IPS-11a (cell line): ENCODE data around the gene PATL2.
A peak's percentile ranks its signal among the peaks of the same experiment; 100 is the strongest.
"Not testable (repeated sequence)": the region's sequence is repeated elsewhere in the genome, so short reads cannot be mapped to it uniquely, and the experiment has no call there.

Experiments used
- H3K4me3 ChIP-seq: one replicate; pipeline ENCODE4 v1.5.1; 2013; ENCODE audit warnings: low read depth, low read length, control low read depth

Gene PATL2

DNA sequence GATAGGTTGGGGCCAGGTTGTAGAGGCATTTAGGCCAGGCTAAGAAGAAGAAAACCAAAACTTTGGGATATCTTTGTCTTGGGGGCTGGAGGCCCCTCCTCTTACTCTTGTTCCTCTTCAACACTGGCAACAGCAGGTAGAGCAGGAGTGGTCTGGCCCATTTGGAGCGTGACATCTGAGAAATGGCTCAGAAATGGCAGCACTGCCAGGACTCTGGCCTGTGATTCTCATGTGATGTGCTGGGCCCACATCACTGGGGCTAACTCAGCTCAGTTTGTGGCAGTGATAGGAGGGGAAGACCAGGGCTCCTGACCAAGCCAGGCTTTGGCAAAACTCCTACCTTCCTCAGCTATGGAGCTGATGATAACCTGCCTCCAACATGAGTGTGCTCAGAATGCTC lies 18.5 kb downstream of the PATL2 start:
- no peak overlapping the region for H3K4me3 ChIP-seq

GRCh38 chr15:44690245-44690644 lies 20.9 kb downstream of the PATL2 start:
- not testable (repeated sequence) for H3K4me3 ChIP-seq

- not testable (repeated sequence) for H3K4me3 ChIP-seq
Observed at GRCh38 chr15:44689318-44689717, 21.8 kb downstream of the PATL2 start.

DNA sequence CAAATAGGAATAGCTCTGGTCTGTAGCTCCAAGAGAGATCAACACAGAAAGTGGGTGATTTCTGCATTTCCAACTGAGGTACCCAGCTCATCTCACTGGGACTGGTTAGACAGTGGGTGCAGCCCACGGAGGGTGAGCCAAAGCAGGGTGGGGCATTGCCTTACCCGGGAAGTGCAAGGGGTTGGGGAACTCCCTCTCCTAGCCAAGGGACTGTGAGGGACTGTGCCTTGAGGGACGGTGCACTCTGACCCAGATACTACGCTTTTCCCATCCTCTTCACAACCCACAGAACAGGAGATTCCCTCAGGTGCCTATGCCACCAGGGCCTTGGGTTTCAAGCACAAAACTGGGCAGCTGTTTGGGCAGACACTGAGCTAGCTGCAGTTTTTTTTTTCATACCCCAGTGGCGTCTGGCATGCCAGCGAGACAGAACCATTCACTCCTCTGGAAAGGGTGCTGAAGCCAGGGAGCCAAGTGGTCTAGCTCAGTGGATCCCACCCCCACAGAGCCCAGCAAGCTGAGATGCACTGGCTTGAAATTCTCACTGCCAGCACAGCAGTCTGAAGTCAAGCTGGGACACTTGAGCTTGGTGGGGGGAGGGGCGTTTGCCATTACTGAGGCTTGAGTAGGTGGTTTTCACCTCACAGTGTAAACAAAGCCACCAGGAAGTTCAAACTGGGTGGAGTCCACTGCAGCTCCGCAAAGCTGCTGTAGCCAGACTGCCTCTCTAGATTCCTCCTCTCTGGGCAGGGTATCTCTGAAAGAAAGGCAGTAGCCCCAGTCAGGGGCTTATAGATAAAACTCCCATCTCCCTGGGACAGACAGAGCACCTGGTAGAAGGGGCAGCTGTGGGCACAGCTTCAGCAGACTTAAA lies 28.1 kb downstream of the PATL2 start:
- not testable (repeated sequence) for H3K4me3 ChIP-seq

DNA sequence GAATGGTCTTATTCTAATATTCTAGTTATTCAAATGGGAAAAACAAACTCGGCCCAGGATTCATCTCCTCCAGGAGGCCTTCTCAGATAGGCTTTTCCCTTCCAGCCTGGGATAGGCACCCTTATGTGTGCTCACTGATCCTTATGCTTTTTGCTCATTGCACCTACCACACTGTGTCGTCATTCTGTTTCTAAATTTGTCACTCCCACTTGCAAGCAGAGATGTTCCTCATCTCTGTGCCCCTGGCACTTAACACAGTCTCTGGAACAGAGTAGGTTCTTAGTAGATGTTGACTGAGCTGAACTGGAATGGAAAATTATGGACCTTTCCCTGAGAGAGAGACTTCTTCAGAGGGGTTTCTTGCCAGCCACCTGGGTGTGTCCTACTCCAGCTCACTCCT lies 28.9 kb downstream of the PATL2 start:
- H3K4me3 ChIP-seq = no peak overlapping the region

DNA sequence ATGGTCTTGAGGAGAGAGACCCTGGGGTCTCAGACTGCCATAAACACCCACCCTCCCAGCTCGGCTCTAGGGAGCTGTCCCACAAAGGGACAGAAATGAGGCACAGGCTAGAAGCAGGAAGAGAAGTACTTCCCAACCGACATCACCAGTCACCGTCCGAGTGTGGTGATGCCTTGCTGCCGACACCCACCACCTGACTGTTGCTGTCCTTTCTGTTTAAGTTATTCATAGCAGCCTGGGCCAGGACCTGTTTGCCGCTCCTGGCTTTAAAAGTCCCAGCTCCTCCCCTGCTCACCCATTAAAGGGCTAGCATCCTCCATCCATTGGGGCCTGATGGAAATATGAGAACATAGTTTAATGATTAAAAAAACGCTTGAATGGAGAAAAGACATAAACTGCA lies 34.4 kb downstream of the PATL2 start:
- H3K4me3 ChIP-seq = no peak overlapping the region

DNA sequence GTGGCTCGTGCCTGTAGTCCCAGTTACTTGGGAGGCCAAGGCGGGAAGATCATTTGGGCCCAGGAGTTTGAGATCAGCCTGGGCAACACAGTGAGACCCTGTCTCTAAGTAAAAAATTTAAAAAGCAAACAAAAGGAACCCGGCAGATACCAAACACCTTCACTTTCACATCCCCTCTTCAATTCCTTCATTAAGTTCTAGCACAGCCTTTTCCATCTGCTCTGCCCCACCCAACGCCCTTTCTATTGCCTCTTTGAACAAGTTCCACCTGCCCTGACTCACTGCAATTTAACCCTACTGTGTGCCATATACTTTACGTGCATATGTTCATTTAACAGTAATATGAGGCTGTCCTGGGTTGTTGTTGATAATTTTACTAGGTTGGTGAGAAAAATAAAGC lies 35.2 kb downstream of the PATL2 start:
- no peak overlapping the region for H3K4me3 ChIP-seq

DNA sequence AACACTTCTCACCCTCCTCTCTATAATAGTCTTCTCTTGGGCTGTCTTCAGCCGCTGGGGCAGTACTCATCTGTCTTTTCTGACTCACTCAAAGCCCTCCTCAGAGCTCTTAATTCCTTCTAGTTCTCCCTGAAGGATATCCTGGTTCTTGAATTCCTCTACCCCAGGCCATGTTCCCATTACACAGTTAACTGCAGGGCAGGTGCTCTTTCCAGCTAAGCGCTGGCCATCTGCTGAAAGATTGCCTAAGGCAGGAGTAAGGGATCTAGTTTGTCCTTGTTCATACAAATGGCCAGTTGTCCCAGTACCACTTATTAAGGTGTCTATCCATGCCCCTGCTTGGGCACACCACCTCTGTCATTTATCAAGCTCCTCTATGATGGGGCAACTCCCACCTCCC lies 37.5 kb downstream of the PATL2 start:
- no peak overlapping the region for H3K4me3 ChIP-seq

GRCh38 chr15:44670087-44670950 lies 40.8 kb downstream of the PATL2 start:
- no peak overlapping the region for H3K4me3 ChIP-seq

DNA sequence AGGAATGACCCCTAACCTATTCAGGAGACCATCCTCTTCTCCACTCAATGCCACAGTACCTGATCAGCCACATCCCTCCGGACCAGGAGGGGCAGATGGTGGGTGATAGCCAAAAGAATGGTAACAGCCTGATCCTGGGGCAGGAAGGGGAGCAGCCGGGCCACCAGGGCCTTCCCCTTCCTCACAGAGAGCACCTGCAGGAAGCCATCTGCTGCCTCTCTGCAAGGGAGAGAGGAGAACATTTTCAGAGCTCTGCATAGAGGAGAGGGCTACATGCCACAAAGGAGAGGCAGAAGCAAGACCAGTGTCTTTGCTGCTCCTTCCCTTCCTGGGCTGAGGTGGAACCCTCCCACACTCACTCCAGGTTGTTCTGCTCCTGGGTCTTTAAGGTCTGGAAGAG lies 42.2 kb downstream of the PATL2 start:
- H3K4me3 ChIP-seq = no peak overlapping the region

- no peak overlapping the region for H3K4me3 ChIP-seq
Observed at GRCh38 chr15:44667039-44667360, 44.1 kb downstream of the PATL2 start.

DNA sequence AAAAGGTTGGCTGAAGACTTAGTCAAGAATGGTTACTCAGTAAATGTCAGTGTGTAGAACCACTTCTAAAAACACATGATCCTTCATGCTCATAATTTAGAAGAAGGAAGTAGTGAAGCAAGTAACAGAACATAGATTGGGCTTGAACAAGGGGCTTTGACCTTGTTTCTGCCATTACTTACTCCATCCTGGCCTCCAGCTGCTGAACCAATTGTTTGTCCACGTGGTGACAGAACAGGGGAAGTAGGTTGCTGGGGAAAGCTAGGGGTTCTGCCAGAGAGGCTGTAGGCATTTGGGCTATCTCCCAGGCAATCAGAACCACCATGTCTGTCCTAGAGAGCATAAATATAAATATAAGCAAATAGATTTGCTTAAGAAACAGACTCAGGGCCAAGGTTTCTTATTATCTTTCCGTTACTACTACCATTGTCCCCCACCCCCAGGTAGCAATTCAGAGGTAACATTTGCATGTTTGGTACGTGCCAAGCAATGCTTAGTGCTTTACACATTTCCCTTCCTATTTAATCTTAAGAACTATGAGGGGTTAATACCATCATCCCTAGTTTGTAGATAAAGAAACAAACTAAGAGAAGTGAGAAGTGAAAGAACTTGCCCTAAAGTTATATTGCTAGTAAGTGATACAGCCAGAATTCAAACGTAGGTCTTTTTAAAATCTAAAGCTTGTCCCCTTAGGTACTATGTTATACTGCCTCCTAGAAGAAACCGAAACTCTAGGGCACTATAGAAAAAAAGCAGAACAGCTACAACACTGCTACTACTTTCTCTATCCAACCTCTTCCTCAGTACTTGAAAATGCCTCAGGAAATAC lies 44.7 kb downstream of the PATL2 start:
- no peak overlapping the region for H3K4me3 ChIP-seq

GRCh38 chr15:44663410-44664308 lies 47.5 kb downstream of the PATL2 start, which contains the start of gene SPG11:
Gene SPG11, minus strand, starts transcription at chr15:44663662. Its CDS starts 15 bp downstream, at chr15:44663647.
- peak within 1 kb of the TSS; percentile 89 for H3K4me3 ChIP-seq

DNA sequence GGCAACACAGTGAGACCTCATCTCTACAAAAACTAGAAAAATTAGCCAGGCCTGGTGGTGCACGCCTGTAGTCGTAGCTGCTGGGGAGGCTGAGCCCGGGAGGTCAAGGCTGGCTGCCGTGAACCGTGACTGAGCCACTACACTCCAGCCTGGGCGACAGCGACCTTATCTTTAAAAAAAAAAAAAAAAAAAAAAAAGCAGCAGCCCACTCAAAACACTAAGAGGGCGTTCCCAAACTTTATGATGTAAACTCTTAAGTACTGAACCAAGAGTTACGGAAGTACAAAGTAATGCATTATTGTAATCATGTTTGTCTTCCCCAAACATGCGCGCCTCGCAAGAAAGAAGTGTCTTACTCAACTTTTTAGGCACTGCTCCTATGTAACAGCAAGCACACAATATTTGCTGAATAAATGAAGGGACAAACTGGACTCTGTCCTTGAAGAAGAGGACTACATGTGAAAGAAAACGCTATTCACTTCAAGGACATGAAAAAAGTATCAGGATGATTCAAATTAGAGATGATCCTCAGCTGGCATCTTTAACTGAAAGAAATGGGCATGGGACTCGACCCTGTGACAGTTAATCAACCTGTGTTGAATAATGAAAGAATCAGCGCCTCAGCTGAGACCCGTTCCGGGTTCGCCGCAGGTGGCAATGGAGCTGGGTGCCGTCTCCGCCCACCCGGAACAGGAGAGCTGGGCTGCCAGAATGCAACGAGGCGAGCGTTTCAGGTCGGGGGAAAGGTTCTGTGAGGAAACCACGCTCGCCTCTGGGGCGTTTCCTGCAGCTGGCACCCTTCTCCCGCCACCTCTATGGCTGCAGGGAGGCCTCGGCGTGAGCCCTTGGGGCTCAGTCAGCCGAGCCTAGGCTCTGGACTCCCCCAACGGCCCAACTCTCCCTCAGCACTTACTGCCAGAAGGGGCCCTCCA lies 48.4 kb downstream of the PATL2 start:
- H3K4me3 ChIP-seq = peak overlapping the region; percentile 89

DNA sequence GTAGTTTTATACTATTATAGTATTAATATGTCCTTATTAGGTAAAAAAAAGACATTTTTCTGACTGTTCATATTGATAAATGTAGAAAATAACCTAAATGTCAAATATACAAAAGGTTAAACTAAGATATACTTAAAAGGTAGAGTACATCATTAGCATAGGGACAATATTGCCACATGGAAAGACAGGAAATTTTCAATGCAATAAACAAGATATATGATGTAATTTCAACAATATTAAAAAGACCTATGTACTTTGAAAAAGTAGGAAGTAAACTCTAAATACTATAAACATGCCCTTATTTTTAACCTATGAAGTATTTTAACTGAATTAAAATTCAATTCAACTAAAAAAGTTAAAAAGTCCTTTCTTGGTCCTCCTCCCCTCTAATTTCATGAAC lies 49.5 kb downstream of the PATL2 start:
- H3K4me3 ChIP-seq = no peak overlapping the region

GRCh38 chr15:44659056-44659455 lies 52.1 kb downstream of the PATL2 start:
- no peak overlapping the region for H3K4me3 ChIP-seq

DNA sequence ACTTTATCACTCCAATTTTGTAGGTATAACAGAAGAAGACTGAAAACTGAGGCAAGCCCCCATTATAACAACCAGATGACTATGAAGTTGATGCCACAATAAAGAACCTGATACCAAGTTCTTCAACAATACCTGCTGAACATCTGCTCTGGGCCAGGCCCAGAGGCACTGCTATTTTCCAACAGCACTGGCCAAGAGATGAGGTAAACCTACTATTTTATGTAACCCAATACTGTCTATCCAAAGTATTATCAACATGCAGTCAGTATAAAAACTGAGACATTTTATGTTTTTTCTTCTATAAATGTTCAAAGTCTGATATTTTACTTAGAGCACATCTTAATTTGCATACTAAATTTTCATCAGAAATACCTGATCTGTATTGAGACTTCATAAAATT lies 53.7 kb downstream of the PATL2 start:
- no peak overlapping the region for H3K4me3 ChIP-seq

- no peak overlapping the region for H3K4me3 ChIP-seq
Observed at GRCh38 chr15:44656913-44657312, 54.2 kb downstream of the PATL2 start.

- H3K4me3 ChIP-seq = no peak overlapping the region
Observed at GRCh38 chr15:44656298-44656697, 54.8 kb downstream of the PATL2 start.
